Large intestine (tissue), 3 donors: ENCODE measurements around the gene CTBP2. TPM values are rescaled to one million over a fixed set of nuclear protein-coding genes. Genes with fewer than 3 reads are reported as not detected.
"Not testable (repeated sequence)": the region's sequence is repeated elsewhere in the genome, so short reads cannot be mapped to it uniquely, and the experiment has no call there.

Experiments used
- DNase-seq, 2 donors: peaks; one replicate each; pipeline versions ENCODE4 v3.0.0 to v3.0.0-alpha.2; 2013
- H3K27ac ChIP-seq: one replicate; pipeline ENCODE4 v1.5.1; 2013; ENCODE audit warnings: low read length
- H3K27me3 ChIP-seq: 2 replicates; pipeline ENCODE4 v1.6.1; 2013; ENCODE audit warnings: low read length; ENCODE audit not compliant: control insufficient read depth, insufficient read depth
- H3K36me3 ChIP-seq: 2 replicates; pipeline ENCODE4 v1.6.1; 2013; ENCODE audit warnings: low read length; ENCODE audit not compliant: control insufficient read depth, insufficient read depth
- H3K4me1 ChIP-seq: one replicate; pipeline ENCODE4 v1.6.1; 2013; ENCODE audit warnings: low read length; ENCODE audit not compliant: control insufficient read depth, insufficient read depth
- H3K4me3 ChIP-seq: one replicate; pipeline ENCODE4 v1.5.1; 2013; ENCODE audit warnings: low read length
- H3K9me3 ChIP-seq: one replicate; pipeline ENCODE4 v1.6.1; 2013; ENCODE audit warnings: mild to moderate bottlenecking, low read depth, low read length, moderate library complexity; ENCODE audit not compliant: control insufficient read depth
- WGBS: methylation state at CpG from one replicate; pipeline ENCODE4 v1.1.5; 2013; ENCODE audit warnings: low lambda C conversion rate; ENCODE audit not compliant: insufficient coverage; 5-methylcytosine and 5-hydroxymethylcytosine counted together
- polyA plus RNA-seq: library from polyadenylated mRNA; unstranded; fragments of 120-200 nt; gene quantifications from one replicate; pipeline ENCODE4 v1.2.1, GENCODE V29; 2013

Gene CTBP2
- polyA plus RNA-seq, 1 donor, result 60.1 TPM

DNA sequence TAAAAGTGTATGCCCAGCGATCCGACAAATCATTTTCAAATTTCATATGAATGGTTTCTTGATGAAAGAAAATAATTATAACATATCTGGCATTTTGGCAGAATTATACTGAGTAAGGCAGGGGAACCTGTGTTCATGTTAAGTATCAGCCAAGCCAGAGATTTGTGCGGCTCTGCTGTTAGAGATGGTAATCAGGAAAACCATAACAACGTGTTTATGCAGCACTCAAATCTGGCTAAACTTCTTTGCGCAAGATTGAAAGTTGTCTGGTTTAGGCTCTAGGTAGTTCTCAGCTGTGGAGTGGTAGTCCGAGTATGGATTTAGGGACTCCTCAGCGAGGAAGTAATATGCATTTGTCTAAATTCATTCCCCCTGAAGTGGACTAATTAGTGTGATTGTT is 8.9 kb upstream of the CTBP2 start:
- H3K9me3 ChIP-seq, result no peaks in the 10 kb centered on the region
- WGBS, result 100% methylated on average over 1 of the region's 7 CpGs
- no peaks in the 10 kb centered on the region for H3K36me3 ChIP-seq
- no peak overlapping the region for H3K27ac ChIP-seq
- no peak overlapping the region for H3K4me3 ChIP-seq
- peaks cover 7% of the 10 kb centered on the region for H3K27me3 ChIP-seq
- H3K4me1 ChIP-seq, result no peaks in the 10 kb centered on the region
- no peak for DNase-seq

DNA sequence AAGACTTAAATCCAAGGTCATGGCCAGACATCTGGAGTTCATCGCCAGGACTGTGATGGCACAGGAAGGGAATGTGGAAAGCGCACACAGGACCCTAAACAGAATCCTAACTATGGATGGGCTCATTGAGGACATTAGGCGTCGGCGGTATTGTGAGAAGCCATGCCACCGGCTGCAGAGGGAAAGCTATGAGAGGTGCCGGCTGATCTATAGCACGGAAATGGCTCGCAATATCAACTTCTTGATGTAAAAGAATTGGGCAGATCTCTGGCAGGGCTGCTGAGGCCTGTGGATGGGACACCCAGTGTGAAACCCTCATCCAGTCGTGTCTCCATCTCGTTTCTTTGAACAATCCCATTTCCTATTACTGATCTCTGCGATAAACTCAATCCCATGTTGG is 6.3 kb upstream of the CTBP2 start:
- H3K4me3 ChIP-seq, result no peak overlapping the region
- no peak for DNase-seq
- WGBS, result 100% methylated on average over 1 of the region's 12 CpGs
- H3K36me3 ChIP-seq, result no peaks in the 10 kb centered on the region
- peaks cover 7% of the 10 kb centered on the region for H3K9me3 ChIP-seq
- H3K27me3 ChIP-seq, result peaks cover 6% of the 10 kb centered on the region
- H3K27ac ChIP-seq, result no peak overlapping the region
- H3K4me1 ChIP-seq, result peaks cover 8% of the 10 kb centered on the region

DNA sequence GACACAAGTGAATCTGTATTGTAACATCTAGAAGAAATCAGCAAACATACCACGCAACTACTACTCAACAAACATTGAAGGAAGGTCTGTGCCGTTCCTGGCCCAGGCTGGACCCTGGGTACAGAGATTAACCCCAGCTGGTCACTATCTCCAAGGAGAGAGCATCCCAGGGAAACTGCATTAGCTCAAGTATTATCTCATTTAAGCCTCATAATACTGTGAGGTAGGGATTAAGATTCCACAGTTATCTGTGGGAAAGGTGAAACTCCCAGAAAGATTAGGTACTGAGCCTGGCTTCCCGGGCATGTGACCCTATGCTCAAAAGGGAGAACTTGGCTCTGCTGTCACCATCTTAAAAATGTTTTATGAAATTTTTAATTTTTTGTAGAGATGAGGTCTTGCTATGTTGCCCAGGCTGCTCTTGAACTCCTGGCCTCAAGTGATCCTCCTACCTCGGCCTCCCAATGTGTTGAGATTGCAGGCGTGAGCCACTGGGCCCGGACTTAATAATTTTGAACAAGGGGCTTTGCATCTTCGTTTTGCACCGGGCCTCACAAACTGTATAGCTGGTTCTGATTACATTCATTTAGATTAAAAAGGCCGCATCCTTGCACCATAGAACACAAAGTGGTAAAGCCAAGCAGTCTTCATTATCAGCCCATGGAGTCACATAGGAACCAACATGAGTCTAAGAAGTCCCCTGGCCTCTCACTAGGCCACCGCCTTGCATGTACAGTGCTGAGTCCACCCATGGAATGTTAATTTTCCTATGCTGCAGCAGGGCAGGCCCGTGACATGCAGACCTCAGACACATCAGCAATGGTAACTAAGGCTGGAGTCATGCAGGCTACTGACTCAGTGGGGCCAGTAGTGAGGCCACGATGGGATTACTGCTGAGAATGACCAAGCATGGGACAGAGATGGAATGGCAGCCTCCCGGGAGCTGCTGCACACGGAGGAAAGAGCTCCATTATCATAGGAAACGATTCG is 5.5 kb upstream of the CTBP2 start:
- DNase-seq, result no peak
- H3K9me3 ChIP-seq, result peaks cover 7% of the 10 kb centered on the region
- no peak overlapping the region for H3K4me3 ChIP-seq
- H3K36me3 ChIP-seq, result no peaks in the 10 kb centered on the region
- no CpG with 5 or more reads among the region's 16 CpGs for WGBS
- H3K27ac ChIP-seq, result no peak overlapping the region
- H3K4me1 ChIP-seq, result peaks cover 8% of the 10 kb centered on the region
- H3K27me3 ChIP-seq, result peaks cover 6% of the 10 kb centered on the region

DNA sequence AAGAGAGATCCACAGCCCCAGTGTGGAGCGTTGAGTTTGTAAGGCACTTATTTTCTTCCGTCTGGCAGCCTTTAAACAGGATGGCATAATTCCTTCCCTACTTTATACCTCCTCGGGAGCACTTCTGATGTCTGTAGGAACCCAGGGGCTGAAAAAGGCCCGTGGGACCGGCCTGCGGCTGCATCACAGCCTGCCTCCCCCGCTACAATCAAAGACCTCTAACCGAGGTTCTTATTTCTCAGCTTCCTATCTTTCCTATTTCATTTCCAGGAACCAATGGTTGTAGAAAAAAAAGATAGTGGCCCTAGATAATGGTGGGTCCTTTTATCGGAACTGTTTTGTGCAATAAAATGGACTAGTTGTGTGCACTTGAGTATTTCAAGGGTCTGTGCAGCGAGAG is 4.1 kb upstream of the CTBP2 start:
- Histone ChIP-seq H3K9me3 (peaks cover 7% of the 10 kb centered on the region), H3K36me3 (no peaks in the 10 kb centered on the region), H3K4me1 (peaks cover 8% of the 10 kb centered on the region), H3K27ac (no peak overlapping the region), H3K4me3 (no peak overlapping the region), H3K27me3 (no peaks in the 10 kb centered on the region)
- no CpG with 5 or more reads among the region's 10 CpGs for WGBS
- no peak for DNase-seq

DNA sequence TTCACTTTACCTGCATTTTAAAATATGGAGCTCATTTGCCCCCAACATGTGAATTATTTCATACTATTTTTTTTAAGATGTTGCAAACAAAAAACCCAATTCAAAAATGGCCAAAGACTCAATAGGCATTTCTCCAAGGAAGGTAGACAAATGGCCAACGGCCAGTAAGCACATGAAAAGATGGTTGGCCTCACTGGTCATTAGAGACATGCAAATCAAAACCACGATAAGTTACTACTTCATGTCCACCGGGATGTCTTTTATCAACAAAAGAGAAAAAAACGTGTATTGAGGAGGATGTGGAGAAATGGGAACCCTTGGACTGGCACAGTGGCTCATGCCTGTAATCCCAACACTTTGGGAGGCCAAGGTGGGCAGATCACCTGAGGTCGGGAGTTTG is 3.4 kb upstream of the CTBP2 start:
- no peak for DNase-seq
- Histone ChIP-seq H3K4me1 (peaks cover 8% of the 10 kb centered on the region), H3K27ac (no peak overlapping the region), H3K27me3 (no peaks in the 10 kb centered on the region), H3K9me3 (peaks cover 7% of the 10 kb centered on the region), H3K4me3 (no peak overlapping the region), H3K36me3 (no peaks in the 10 kb centered on the region)
- WGBS, result no CpG with 5 or more reads among the region's 5 CpGs

DNA sequence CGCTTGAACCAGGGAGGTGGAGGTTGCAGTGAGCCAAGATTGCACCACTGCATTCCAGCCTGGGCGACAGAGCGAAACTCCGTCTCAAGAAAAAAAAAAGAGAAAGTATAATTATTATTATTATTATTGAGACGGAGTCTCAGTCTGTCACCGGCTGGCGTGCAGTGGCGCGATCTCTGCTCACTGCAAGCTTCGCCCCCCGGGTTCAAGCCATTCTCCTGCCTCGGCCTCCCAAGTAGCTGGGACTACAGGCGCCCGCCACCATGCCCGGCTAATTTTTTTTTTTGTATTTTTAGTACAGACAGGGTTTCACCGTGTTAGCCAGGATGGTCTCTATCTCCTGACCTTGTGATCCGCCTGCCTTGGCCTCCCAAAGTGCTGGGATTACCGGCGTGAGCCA is 2.9 kb upstream of the CTBP2 start:
- WGBS, result no CpG with 5 or more reads among the region's 19 CpGs
- not testable (repeated sequence) for H3K27me3 ChIP-seq, DNase-seq

DNA sequence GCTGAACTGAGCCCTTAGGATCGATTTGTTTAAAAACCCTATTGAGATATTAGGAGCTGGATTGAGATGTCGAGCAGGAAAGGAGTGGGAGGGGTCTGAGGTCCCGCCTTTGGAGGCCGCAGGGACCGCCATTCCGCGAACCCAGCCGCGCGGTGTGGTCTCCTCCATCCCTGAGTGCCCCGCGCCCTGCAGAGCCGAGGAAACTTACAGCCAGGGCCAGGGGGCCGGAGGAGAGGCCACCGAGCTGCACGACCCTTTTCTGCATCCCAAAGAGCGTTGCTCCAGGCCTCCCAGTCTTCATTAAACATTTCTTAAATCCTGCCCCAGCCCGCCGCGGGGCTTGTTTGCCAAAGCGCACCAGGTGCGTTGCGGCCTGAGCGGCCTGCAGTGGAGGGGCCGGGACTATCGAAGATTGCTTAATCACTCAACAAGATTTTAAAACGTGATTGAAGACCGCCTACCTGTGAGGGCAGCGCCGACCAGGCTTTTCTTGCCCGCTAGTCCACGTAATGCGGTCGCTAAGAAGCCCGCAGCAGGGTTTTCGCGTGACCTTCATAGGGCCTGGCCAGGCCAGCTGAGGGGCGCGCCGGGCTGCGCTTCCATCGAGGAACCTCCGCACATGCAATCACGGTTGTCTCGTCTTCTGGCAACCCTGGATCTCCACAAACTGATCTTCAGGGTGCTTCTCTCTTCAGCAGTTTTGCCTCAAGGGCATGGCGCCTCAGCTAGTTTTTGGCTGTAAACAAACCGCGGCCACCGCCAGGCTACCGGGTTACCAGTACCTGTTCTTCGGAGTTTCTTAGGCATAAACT is 2.0 kb upstream of the CTBP2 start:
- Histone ChIP-seq H3K9me3 (peaks cover 7% of the 10 kb centered on the region), H3K27ac (peak overlapping the region; percentile 96), H3K4me1 (peaks cover 10% of the 10 kb centered on the region), H3K27me3 (no peaks in the 10 kb centered on the region), H3K36me3 (no peaks in the 10 kb centered on the region), H3K4me3 (peak overlapping the region; percentile 72)
- DNase-seq, result peak in 1 of 2 donors; percentile 69
- 97% methylated on average over 5 of the region's 51 CpGs for WGBS

More for the DNA sequence above, 2.9 kb upstream of the CTBP2 start:
- H3K36me3 ChIP-seq, H3K27ac ChIP-seq, H3K9me3 ChIP-seq, H3K4me3 ChIP-seq, H3K4me1 ChIP-seq: not testable (repeated sequence)

DNA sequence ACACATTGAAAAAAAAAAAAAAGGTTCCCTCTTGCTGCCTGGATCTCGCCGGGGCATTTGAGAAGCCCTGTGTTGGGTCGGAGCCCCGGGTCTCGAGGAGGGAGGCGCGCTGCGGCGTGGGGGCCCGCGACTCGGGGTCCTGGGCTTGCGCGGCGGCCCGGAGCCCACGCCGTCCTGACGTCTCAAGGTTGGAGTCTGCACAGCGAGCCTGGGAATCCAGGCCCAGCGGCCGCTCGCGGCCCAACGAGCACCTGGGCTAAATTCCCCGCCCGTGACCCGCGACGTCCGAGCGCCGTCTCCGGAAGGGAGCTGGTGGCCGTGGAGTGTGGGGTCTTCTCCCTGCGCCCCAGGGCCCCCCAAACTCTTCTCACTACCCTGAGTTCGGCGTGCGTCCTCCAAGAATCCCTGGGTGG is 1.4 kb upstream of the CTBP2 start:
- DNase-seq, result no peak
- H3K4me1 ChIP-seq, result peaks cover 14% of the 10 kb centered on the region
- H3K9me3 ChIP-seq, result peaks cover 7% of the 10 kb centered on the region
- H3K27me3 ChIP-seq, result no peaks in the 10 kb centered on the region
- no peaks in the 10 kb centered on the region for H3K36me3 ChIP-seq
- H3K4me3 ChIP-seq, result peak overlapping the region; percentile 72
- peak overlapping the region; percentile 96 for H3K27ac ChIP-seq
- WGBS, result no CpG with 5 or more reads among the region's 39 CpGs

DNA sequence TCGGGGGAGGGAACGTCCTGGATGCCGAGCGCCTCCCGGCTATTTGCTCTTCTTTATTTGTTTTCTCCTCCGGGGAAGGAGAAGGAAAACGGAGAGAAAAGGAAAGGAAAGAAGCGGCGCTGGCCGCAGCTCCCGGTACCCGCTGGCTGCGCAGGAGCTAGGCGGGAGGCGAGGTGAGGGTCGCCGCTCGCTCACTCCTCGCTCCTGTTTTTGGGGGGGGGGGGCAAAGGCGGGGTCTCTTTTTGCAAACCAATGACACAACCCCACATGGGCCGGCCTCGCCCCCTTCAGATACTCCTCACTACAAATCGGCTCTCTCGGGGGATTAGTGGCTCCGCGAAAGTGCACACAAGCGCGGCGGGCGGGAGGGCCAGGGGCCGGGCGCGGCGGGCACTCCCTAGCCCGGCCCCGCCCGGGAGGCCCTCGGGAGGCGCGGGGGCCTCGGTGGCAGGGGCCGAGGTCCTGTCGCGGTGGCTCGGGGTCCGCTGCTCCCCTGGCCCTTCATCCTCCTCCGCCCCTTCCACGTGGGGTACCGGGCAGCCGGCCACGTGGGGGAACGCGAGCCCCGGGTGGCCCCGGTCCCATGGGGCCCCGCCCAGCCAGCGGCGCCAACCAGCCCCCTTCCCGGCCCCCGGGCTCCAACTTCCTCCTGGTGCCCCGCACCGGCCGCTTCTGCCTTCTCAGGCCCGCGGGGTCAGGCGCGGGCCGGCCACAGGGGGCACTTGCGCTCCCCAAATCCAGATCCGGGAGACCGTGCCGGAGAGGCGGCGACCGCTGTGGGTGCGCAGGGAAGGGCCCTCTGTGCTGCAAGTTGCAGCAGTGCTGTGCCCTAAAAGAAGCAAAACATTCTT is 718 bp upstream of the CTBP2 start:
- Histone ChIP-seq H3K4me3 (peak overlapping the region; percentile 72), H3K36me3 (no peaks in the 10 kb centered on the region), H3K27me3 (no peaks in the 10 kb centered on the region), H3K4me1 (peaks cover 18% of the 10 kb centered on the region), H3K27ac (peak overlapping the region; percentile 96), H3K9me3 (peaks cover 7% of the 10 kb centered on the region)
- no CpG with 5 or more reads among the region's 76 CpGs for WGBS
- DNase-seq, result peak; percentile 74 to 91

DNA sequence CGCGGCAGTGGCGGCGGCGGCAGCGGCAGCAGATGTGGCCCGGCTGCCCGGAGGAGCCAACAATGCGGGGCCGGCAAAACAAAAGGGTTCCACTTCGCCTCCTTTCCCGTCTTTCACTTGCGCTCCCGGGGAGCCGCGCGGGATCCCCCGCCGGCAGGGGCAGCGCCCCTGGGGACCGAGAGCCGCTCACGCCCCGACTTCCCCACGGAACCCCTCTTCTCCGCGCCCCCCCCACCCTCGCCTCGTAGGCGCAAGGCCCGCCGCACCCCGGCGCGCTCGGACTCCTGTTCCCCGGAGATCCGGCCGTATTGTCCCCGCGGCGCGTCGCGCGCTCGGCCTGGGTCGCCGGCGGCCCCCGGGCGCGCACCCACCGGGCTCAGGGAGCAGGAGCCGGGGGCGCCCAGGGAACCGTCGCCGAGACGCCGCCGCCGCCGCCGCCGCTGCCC is 854 bp downstream of the CTBP2 start:
- WGBS, result no CpG with 5 or more reads among the region's 66 CpGs

More for the DNA sequence above, 854 bp downstream of the CTBP2 start:
- H3K36me3 ChIP-seq, result no peaks in the 10 kb centered on the region
- H3K9me3 ChIP-seq, result peaks cover 7% of the 10 kb centered on the region
- peak overlapping the region; percentile 82 for H3K27ac ChIP-seq
- no peak for DNase-seq
- no peaks in the 10 kb centered on the region for H3K27me3 ChIP-seq
- H3K4me1 ChIP-seq, result peaks cover 34% of the 10 kb centered on the region
- peak overlapping the region; percentile 58 for H3K4me3 ChIP-seq
